AG04449 (cell line): ENCODE measurements around the gene DUSP19.
A peak's percentile ranks its signal among the peaks of the same experiment; 100 is the strongest.

Experiments used
- CTCF ChIA-PET: fragments of 350-600 bp; formaldehyde crosslinking; extraction: SDS; loops from one replicate; lab custom pipeline; 2021; ENCODE audit warnings: antibody characterized with exemption; lab: Yijun Ruan, JAX
- POLR2A ChIA-PET: fragments of 400-600, 350-600 bp; formaldehyde crosslinking; extraction: SDS; loops from one replicate; lab custom pipeline; 2020; ENCODE audit warnings: antibody characterized with exemption, inconsistent platforms; lab: Yijun Ruan, JAX
- DNase-seq: peaks from one replicate; pipeline ENCODE4 v3.0.0-alpha.2; 2010; ENCODE audit warnings: low read depth, low spot score
- H3K4me3 ChIP-seq: 2 replicates; pipeline ENCODE4 v1.5.1; 2011; ENCODE audit warnings: low read depth, mild to moderate bottlenecking, control low read depth, low read length
- CTCF ChIP-seq: IDR thresholded peaks from one replicate; pipeline ENCODE4 v1.5.1; 2011; ENCODE audit warnings: mild to moderate bottlenecking, moderate library complexity, low read length, control low read depth, inconsistent platforms; ENCODE audit not compliant: insufficient read depth; ENCODE audit errors: missing control alignments

Gene DUSP19

GRCh38 chr2:183035298-183035953 is 43.1 kb upstream of the DUSP19 start:
- no peak for TF ChIP-seq CTCF
- DNase-seq: no peak
- POLR2A ChIA-PET: interaction anchor here (1.0 kb wide), 1 partner anchor 43 kb away, joined by 3 read pairs; the partner anchor contains the start of gene DUSP19
- CTCF ChIA-PET: no interaction called here
- 0 out of 2 replicates have a peak overlapping the region, but pooled peaks have one; percentile 73 for H3K4me3 ChIP-seq

GRCh38 chr2:183035954-183036669 is 42.4 kb upstream of the DUSP19 start:
- ChIA-PET POLR2A (no interaction called here), CTCF (interaction anchor here (1.8 kb wide), 1 partner anchor 15 kb away, joined by 4 read pairs; no protein-coding TSS in a partner anchor)
- peak overlapping the region; percentile 73 for H3K4me3 ChIP-seq
- no peak for TF ChIP-seq CTCF
- DNase-seq: no peak

GRCh38 chr2:183037074-183037552 is 41.4 kb upstream of the DUSP19 start:
- ChIA-PET CTCF (interaction anchor here (0.7 to 1.8 kb wide), 4 partner anchors 13 to 33 kb away, joined by 3 to 4 read pairs (median 4); no protein-coding TSS in a partner anchor), POLR2A (interaction anchor here (1.0 kb wide), 1 partner anchor 11 kb away, joined by 6 read pairs; no protein-coding TSS in a partner anchor)
- DNase-seq: no peak
- no peak for TF ChIP-seq CTCF
- peak overlapping the region; percentile 73 for H3K4me3 ChIP-seq

GRCh38 chr2:183037553-183038340 is 40.8 kb upstream of the DUSP19 start:
- peak overlapping the region; percentile 73 for H3K4me3 ChIP-seq
- DNase-seq: no peak
- POLR2A ChIA-PET: interaction anchor here (1.0 kb wide), 1 partner anchor 12 kb away, joined by 6 read pairs; no protein-coding TSS in a partner anchor
- no peak for TF ChIP-seq CTCF
- CTCF ChIA-PET: interaction anchor here (0.6 to 1.8 kb wide), 7 partner anchors 13 to 105 kb away, joined by 3 to 4 read pairs (median 3); no protein-coding TSS in a partner anchor

GRCh38 chr2:183038341-183039300 is 39.9 kb upstream of the DUSP19 start, which contains the start of gene NCKAP1:
Gene NCKAP1, minus strand, starts transcription at chr2:183038457. Its CDS starts 358 bp downstream, at chr2:183038099.
- ChIA-PET POLR2A (interaction anchor here (0.7 kb wide), 1 partner anchor 40 kb away, joined by 4 read pairs; no protein-coding TSS in a partner anchor), CTCF (interaction anchor here (0.6 to 1.8 kb wide), 12 partner anchors 8 to 104 kb away, joined by 3 to 5 read pairs (median 4); no protein-coding TSS in a partner anchor)
- peak; percentile 80 for TF ChIP-seq CTCF
- DNase-seq: no peak
- peak within 1 kb of the TSS; percentile 73 for H3K4me3 ChIP-seq
